NCI-H226 (cell line): ENCODE measurements around the gene ZMYM3.

Source experiments
- DNase-seq: peaks from one replicate; pipeline ENCODE4 v3.0.0-alpha.2; 2015

The ZMYM3 gene

GRCh38 chrX:71252221-71252620 is 1.7 kb downstream of the ZMYM3 start:
- no peak for DNase-seq

- DNase-seq: no peak
Measured at GRCh38 chrX:71251466-71251973, 2.4 kb downstream of the ZMYM3 start.

GRCh38 chrX:71250841-71251240 is 3.1 kb downstream of the ZMYM3 start:
- no peak for DNase-seq

- DNase-seq: no peak
Measured at GRCh38 chrX:71245159-71245558, 8.8 kb downstream of the ZMYM3 start.

GRCh38 chrX:71244359-71245128 is 9.4 kb downstream of the ZMYM3 start:
- no peak for DNase-seq

- no peak for DNase-seq
Measured at GRCh38 chrX:71241301-71241700, 12.6 kb downstream of the ZMYM3 start.

- no peak for DNase-seq
Measured at GRCh38 chrX:71239781-71240180, 14.2 kb downstream of the ZMYM3 start.

GRCh38 chrX:71236836-71237235 is 17.1 kb downstream of the ZMYM3 start:
- no peak for DNase-seq

GRCh38 chrX:71235482-71235881 is 18.5 kb downstream of the ZMYM3 start:
- DNase-seq: no peak

- DNase-seq: no peak
Measured at GRCh38 chrX:71228063-71228642, 25.8 kb downstream of the ZMYM3 start.

- DNase-seq: no peak
Measured at GRCh38 chrX:71227370-71228062, 26.4 kb downstream of the ZMYM3 start.

GRCh38 chrX:71225676-71226075 is 28.3 kb downstream of the ZMYM3 start:
- no peak for DNase-seq

- DNase-seq: no peak
Measured at GRCh38 chrX:71225009-71225408, 28.9 kb downstream of the ZMYM3 start.

- DNase-seq: no peak
Measured at GRCh38 chrX:71224098-71224708, 29.7 kb downstream of the ZMYM3 start.

- DNase-seq: no peak
Measured at GRCh38 chrX:71222929-71223328, 31.0 kb downstream of the ZMYM3 start, which contains the start of gene GJB1. Gene GJB1, plus strand, starts transcription at chrX:71223224. Its CDS starts 484 bp downstream, at chrX:71223708.

GRCh38 chrX:71221145-71221544 is 32.8 kb downstream of the ZMYM3 start:
- no peak for DNase-seq

GRCh38 chrX:71217298-71217697 is 36.6 kb downstream of the ZMYM3 start:
- DNase-seq: no peak

GRCh38 chrX:71216485-71216884 is 37.5 kb downstream of the ZMYM3 start:
- no peak for DNase-seq

GRCh38 chrX:71215338-71215912 is 38.5 kb downstream of the ZMYM3 start:
- no peak for DNase-seq

GRCh38 chrX:71214604-71215337 is 39.2 kb downstream of the ZMYM3 start:
- DNase-seq: no peak

GRCh38 chrX:71214152-71214551 is 39.8 kb downstream of the ZMYM3 start:
- no peak for DNase-seq

- no peak for DNase-seq
Measured at GRCh38 chrX:71212536-71212935, 41.4 kb downstream of the ZMYM3 start.
